HepG2 (cell line): ENCODE results near the gene HMGN4. TPM values are rescaled to one million over a fixed set of nuclear protein-coding genes. Genes with fewer than 3 reads are reported as not detected.

Source experiments
- BCL6 ChIP-seq: IDR thresholded peaks from 2 replicates; pipeline ENCODE4 v1.6.1; 2016; ENCODE audit warnings: missing genetic modification reagents, missing compliant biosample characterization
- DPF2 ChIP-seq: sonication (generic); formaldehyde crosslinking; IDR thresholded peaks from 2 replicates; pipeline ENCODE4 v1.4.0; 2020; ENCODE audit warnings: mild to moderate bottlenecking, low read depth, missing genetic modification reagents, borderline replicate concordance
- ELF4 ChIP-seq: sonication (generic); formaldehyde crosslinking; IDR thresholded peaks from 2 replicates; pipeline ENCODE4 v1.5.0; 2020; ENCODE audit warnings: missing genetic modification reagents, mild to moderate bottlenecking, moderate library complexity, borderline replicate concordance
- FOXM1 ChIP-seq: sonication (generic); formaldehyde crosslinking; IDR thresholded peaks from 2 replicates; pipeline ENCODE4 v1.5.0; 2020; ENCODE audit warnings: missing genetic modification reagents
- GATAD1 ChIP-seq: IDR thresholded peaks from 2 replicates; pipeline ENCODE4 v1.6.1; 2016; ENCODE audit warnings: missing genetic modification reagents, missing compliant biosample characterization
- ISL2 ChIP-seq: sonication (generic); formaldehyde crosslinking; IDR thresholded peaks from 2 replicates; pipeline ENCODE4 v1.5.0; 2020; ENCODE audit warnings: missing genetic modification reagents
- NR2F1 ChIP-seq, 2 experiments: fragments of 450-650 bp in 1 of 2; formaldehyde crosslinking in 1 of 2; IDR thresholded peaks; 2 replicates each; pipeline versions ENCODE4 v1.5.0 to v1.6.1; 2016 to 2020; ENCODE audit warnings: mild to moderate bottlenecking in 1 of 2, missing compliant biosample characterization in 1 of 2, missing genetic modification reagents in 1 of 2, moderate library complexity in 1 of 2
- NR3C1 ChIP-seq: sonication (generic); formaldehyde crosslinking; IDR thresholded peaks from 2 replicates; pipeline ENCODE4 v1.4.0; 2020; ENCODE audit warnings: missing genetic modification reagents
- SALL1 ChIP-seq: sonication (generic); formaldehyde crosslinking; IDR thresholded peaks from 2 replicates; pipeline ENCODE4 v1.8.0; 2022; ENCODE audit warnings: mild to moderate bottlenecking, missing genetic modification reagents
- SAP130 ChIP-seq: IDR thresholded peaks from 2 replicates; pipeline ENCODE4 v1.6.1; 2016; ENCODE audit warnings: low read depth
- SMC3 ChIP-seq: IDR thresholded peaks from 2 replicates; pipeline ENCODE4 v1.6.1; 2011; ENCODE audit warnings: low read length, improper control_type of control experiment
- SOX6 ChIP-seq, 2 experiments: fragments of 450-650 bp in 1 of 2; sonication (generic) in 1 of 2; formaldehyde crosslinking in 1 of 2; IDR thresholded peaks; 2 replicates each; pipeline versions ENCODE4 v1.4.0 to v1.6.1; 2017 to 2020; ENCODE audit warnings: antibody characterized with exemption in 1 of 2, mild to moderate bottlenecking in 1 of 2, missing genetic modification reagents in 1 of 2
- ZBTB42 ChIP-seq: sonication (generic); formaldehyde crosslinking; IDR thresholded peaks from 2 replicates; pipeline ENCODE4 v1.5.0; 2020; ENCODE audit warnings: mild to moderate bottlenecking, missing genetic modification reagents
- ZFAT ChIP-seq: sonication (generic); formaldehyde crosslinking; conservative IDR thresholded peaks from 2 replicates; pipeline ENCODE4 v1.8.1; 2023; ENCODE audit warnings: missing genetic modification reagents, inconsistent platforms
- ZNF564 ChIP-seq: sonication (generic); formaldehyde crosslinking; IDR thresholded peaks from 2 replicates; pipeline ENCODE4 v1.8.1; 2023; ENCODE audit warnings: mild to moderate bottlenecking, missing genetic modification reagents
- ZNF616 ChIP-seq: sonication (generic); formaldehyde crosslinking; IDR thresholded peaks from 2 replicates; pipeline ENCODE4 v1.5.0; 2020; ENCODE audit warnings: low read depth, mild to moderate bottlenecking, missing genetic modification reagents
- ZNF644 ChIP-seq: IDR thresholded peaks from 2 replicates; pipeline ENCODE4 v1.6.1; 2016; ENCODE audit warnings: low read depth
- ZNF841 ChIP-seq: sonication (generic); formaldehyde crosslinking; IDR thresholded peaks from 2 replicates; pipeline ENCODE4 v1.8.1; 2023; ENCODE audit warnings: missing genetic modification reagents, borderline replicate concordance
- ZSCAN22 ChIP-seq: sonication (generic); formaldehyde crosslinking; IDR thresholded peaks from 2 replicates; pipeline ENCODE4 v1.4.0; 2020; ENCODE audit warnings: mild to moderate bottlenecking, missing genetic modification reagents
- polyA plus RNA-seq, 8 experiments: library from polyadenylated mRNA; depleted of rRNA in 3 of 8; stranded (reverse) in 7 of 8; unstranded in 1 of 8; fragments of >200 nt; fragmentation: Illumina TruSeq in 4 of 8; extraction: Trizol in 4 of 8; gene quantifications; 2 replicates each; pipeline versions ENCODE4 v1.2.1 to v1.2.3, GENCODE V29; 2011 to 2016; ENCODE audit warnings: low read depth in 4 of 8, missing spikeins in 1 of 8, mixed read lengths in 1 of 8; ENCODE audit not compliant: insufficient read depth in 1 of 8
- total RNA-seq, 5 experiments: library from RNA; depleted of rRNA; stranded (reverse); fragments of >200 nt; fragmentation: Illumina TruSeq; extraction: Trizol; gene quantifications; 2 replicates each; pipeline ENCODE4 v1.2.3, GENCODE V29; 2016; ENCODE audit warnings: low read depth in 1 of 5
- TF ChIP-seq, protein P1 (sequence below): sonication (generic); formaldehyde crosslinking; IDR thresholded peaks from 2 replicates; pipeline ENCODE4 v1.5.0; 2020; ENCODE audit warnings: missing genetic modification reagents, mild to moderate bottlenecking, borderline replicate concordance
- TF ChIP-seq, protein P2 (sequence below): sonication (generic); formaldehyde crosslinking; IDR thresholded peaks from one replicate; pipeline ENCODE4 v1.5.1; 2020; ENCODE audit warnings: mild to moderate bottlenecking, missing genetic modification reagents; ENCODE audit errors: not compliant biosample characterization

The HMGN4 gene
- total and polyA plus RNA-seq, 2 of the 13 experiments (the other 11 are each of a cell fraction or from before 2014, with no cell fraction given) = 39.9 to 52.1 TPM

DNA sequence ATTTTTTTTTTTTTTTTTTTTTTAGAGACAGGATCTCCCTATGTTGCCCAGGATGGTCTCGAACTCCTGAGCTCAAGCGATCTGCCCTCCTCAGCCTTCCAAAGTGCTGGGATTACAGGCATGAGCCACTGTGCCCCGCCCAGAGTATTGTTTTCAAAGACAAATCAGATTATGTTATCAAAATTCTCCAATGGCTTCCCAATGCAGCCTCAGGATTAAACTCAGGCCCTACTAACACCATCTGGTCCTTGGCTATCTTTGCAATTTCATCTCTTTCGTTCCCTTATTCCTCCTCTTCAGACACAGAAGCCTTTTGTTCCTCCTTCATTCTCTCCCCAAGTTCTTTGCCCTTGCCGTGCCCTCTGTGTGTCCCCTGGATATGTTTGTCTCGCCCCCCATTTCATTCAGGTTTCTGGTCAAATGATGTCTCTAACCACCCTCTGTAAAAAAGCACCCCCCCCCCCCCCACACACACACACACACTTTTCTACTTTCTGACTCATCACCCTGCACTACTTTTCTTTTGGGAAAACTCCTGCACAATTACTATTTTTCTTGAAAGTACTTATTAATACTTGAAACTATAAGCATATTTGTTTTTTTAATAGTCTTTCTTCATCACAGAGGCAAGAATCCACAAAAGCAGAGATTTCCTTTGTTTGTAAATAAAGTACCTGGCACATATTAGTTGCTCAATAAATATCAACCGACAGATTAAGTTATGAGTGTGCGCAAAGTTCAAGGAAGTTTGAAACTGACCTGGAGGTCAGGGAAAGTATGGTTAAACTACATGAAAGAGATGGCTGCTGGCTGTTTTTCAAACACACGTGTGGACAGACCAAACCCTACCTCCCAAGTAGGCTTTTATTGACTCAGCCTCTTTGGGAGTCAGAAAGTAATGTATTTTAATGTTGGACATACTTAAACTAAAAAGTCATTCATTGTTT is 21.4 kb upstream of the HMGN4 start (continued):
- TF ChIP-seq ZNF564 (CRISPR knock-in tag) (no peak), BCL6 (CRISPR knock-in tag) (peak; percentile 81), ISL2 (CRISPR knock-in tag) (peak; percentile 49; the same call in 1 of the 2 replicates), ZNF616 (CRISPR knock-in tag) (no peak), ZNF644 (CRISPR knock-in tag) (0 out of 2 replicates have a peak, but pooled peaks have one; percentile 25), ZFAT (CRISPR knock-in tag) (no peak), GATAD1 (CRISPR knock-in tag) (no peak), NR3C1 (CRISPR knock-in tag) (no peak), NR2F1 (CRISPR knock-in tag; IDR thresholded peaks at IDR 0.05) (peak; percentile 70 to 96; a peak in 3 of 4 replicates), SALL1 (CRISPR knock-in tag) (peak; percentile 80; the same call in 1 of the 2 replicates), ZBTB42 (no peak), SAP130 (CRISPR knock-in tag) (peak; percentile 61), ELF4 (CRISPR knock-in tag) (no peak), SOX6 (IDR thresholded peaks at IDR 0.05) (no peak), SOX6 (CRISPR knock-in tag; IDR thresholded peaks at IDR 0.05) (peak; percentile 69), DPF2 (no peak), SMC3 (no peak), ZNF841 (no peak), ZSCAN22 (CRISPR knock-in tag) (no peak), FOXM1 (CRISPR knock-in tag) (no peak)
- TF ChIP-seq, protein P1, sequence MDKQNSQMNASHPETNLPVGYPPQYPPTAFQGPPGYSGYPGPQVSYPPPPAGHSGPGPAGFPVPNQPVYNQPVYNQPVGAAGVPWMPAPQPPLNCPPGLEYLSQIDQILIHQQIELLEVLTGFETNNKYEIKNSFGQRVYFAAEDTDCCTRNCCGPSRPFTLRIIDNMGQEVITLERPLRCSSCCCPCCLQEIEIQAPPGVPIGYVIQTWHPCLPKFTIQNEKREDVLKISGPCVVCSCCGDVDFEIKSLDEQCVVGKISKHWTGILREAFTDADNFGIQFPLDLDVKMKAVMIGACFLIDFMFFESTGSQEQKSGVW = no peak
- TF ChIP-seq, protein P2, sequence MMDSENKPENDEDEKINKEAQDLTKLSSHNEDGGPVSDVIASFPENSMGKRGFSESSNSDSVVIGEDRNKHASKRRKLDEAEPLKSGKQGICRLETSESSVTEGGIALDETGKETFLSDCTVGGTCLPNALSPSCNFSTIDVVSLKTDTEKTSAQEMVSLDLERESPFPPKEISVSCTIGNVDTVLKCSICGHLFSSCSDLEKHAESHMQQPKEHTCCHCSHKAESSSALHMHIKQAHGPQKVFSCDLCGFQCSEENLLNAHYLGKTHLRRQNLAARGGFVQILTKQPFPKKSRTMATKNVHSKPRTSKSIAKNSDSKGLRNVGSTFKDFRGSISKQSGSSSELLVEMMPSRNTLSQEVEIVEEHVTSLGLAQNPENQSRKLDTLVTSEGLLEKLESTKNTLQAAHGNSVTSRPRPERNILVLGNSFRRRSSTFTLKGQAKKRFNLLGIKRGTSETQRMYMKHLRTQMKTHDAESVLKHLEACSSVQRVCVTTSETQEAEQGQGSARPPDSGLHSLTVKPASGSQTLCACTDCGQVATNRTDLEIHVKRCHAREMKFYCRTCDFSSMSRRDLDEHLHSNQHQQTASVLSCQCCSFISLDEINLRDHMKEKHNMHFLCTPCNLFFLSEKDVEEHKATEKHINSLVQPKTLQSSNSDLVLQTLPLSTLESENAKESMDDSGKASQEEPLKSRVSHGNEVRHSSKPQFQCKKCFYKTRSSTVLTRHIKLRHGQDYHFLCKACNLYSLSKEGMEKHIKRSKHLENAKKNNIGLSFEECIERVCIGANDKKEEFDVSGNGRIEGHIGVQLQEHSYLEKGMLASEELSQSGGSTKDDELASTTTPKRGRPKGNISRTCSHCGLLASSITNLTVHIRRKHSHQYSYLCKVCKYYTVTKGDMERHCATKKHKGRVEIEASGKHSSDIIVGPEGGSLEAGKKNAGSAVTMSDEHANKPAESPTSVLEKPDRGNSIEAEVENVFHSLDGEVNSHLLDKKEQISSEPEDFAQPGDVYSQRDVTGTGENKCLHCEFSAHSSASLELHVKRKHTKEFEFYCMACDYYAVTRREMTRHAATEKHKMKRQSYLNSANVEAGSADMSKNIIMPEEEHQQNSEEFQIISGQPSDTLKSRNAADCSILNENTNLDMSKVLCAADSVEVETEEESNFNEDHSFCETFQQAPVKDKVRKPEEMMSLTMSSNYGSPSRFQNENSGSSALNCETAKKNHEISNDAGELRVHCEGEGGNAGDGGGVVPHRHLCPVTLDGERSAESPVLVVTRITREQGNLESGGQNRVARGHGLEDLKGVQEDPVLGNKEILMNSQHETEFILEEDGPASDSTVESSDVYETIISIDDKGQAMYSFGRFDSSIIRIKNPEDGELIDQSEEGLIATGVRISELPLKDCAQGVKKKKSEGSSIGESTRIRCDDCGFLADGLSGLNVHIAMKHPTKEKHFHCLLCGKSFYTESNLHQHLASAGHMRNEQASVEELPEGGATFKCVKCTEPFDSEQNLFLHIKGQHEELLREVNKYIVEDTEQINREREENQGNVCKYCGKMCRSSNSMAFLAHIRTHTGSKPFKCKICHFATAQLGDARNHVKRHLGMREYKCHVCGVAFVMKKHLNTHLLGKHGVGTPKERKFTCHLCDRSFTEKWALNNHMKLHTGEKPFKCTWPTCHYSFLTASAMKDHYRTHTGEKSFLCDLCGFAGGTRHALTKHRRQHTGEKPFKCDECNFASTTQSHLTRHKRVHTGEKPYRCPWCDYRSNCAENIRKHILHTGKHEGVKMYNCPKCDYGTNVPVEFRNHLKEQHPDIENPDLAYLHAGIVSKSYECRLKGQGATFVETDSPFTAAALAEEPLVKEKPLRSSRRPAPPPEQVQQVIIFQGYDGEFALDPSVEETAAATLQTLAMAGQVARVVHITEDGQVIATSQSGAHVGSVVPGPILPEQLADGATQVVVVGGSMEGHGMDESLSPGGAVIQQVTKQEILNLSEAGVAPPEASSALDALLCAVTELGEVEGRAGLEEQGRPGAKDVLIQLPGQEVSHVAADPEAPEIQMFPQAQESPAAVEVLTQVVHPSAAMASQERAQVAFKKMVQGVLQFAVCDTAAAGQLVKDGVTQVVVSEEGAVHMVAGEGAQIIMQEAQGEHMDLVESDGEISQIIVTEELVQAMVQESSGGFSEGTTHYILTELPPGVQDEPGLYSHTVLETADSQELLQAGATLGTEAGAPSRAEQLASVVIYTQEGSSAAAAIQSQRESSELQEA = no peak
